GM20000 (cell line): ENCODE data around the gene MRPL42.

Source experiments
- DNase-seq: peaks from one replicate; pipeline ENCODE4 v3.0.0; 2012; ENCODE audit warnings: low spot score
- TF ChIP-seq, protein P1 (sequence below): IDR thresholded peaks from 2 replicates; pipeline ENCODE4 v1.5.1; 2012; ENCODE audit warnings: mild to moderate bottlenecking, control low read depth; ENCODE audit errors: extremely low read depth, missing control alignments

Gene MRPL42

DNA sequence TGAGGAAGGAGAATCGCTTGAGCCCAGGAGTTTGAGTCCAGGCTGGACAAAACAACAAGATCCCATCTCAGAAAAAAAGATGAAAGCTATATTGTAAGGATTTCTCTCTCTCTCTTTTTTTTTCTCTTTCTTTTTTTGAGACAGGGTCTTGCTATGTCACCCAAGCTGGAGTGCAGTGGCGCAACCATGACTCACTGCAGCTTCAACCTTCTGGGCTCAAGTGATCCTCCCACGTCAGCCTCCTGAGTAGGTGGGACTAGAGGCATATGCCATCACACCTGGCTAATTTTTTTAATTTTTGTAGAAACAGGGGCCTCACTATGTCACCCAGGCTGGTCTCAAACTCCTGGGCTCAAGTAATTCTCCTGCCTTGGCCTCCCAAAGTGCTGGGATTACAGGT, 5.8 kb upstream of the MRPL42 start:
- TF ChIP-seq, protein P1, sequence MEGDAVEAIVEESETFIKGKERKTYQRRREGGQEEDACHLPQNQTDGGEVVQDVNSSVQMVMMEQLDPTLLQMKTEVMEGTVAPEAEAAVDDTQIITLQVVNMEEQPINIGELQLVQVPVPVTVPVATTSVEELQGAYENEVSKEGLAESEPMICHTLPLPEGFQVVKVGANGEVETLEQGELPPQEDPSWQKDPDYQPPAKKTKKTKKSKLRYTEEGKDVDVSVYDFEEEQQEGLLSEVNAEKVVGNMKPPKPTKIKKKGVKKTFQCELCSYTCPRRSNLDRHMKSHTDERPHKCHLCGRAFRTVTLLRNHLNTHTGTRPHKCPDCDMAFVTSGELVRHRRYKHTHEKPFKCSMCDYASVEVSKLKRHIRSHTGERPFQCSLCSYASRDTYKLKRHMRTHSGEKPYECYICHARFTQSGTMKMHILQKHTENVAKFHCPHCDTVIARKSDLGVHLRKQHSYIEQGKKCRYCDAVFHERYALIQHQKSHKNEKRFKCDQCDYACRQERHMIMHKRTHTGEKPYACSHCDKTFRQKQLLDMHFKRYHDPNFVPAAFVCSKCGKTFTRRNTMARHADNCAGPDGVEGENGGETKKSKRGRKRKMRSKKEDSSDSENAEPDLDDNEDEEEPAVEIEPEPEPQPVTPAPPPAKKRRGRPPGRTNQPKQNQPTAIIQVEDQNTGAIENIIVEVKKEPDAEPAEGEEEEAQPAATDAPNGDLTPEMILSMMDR: no peak
- DNase-seq: no peak

DNA sequence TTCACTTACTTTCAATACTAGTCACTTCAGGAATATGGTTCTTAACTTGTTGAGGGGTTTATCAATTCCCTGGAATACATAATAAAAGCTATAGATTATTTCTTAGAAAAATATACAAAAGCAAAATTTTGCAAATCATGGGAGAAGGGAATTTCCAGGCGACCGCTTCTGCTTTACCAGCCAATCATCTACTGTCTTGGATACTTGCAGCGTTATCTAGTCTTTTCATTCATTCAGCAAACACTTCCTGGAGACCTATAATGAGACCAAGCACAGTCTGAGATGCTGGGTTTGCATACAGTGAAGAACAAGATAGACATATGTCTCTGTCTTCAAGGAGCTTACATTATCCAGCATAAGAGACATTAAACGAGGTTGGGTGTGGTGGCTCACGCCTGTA, 1.5 kb upstream of the MRPL42 start:
- DNase-seq: no peak
- TF ChIP-seq, protein P1: no peak

DNA sequence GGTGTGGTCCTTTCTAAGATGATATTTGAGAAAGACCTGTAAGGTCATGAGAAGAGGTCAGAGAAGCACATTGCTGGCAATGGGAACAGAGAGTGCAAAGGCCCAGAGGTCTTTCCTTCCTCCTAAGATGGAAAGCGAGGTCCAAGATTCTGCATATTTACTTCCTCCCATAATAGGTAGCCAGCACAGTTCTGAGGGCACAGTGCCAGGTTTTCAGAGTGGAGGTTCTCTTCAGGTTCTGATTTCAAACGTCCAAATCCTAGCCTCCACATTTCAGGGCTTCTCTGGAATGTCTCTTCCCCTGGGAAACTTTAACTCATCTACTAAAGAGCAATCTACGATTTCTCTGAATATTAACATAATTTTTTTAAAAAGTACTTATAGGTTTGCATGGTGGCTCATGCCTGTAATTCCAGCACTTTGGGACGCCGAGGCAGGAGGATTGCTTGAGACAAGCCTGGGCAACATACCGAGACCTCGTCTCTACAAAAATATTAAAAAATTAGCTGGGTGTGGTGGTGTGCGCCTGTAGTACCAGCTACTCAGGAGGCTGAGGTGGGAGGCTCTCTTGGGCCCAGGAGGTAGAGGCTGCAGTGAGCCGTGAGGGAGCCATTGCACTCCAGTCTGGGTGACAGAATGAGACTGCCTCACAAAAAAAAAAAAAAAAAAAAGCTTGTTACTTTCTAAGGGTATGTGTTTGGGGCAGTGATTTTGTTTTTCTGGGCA, 526 bp upstream of the MRPL42 start:
- TF ChIP-seq, protein P1: no peak
- DNase-seq: no peak

DNA sequence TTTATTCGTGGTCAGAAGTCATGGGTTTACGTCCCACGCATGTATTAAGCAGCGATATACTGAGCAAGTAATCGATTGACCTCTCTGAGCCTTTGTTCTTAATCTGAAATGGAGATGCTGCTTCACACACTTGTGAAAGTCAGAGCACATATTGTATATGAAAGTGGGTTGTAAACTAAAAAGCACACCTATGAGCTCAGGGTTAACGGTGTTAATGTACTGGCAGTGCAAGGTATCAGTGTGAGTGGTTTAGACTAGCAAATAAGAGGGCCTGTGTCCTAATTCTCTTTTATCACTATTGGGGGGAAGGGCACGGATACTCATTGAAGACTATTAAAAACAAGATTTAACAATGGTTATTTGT, 676 bp downstream of the MRPL42 start:
- no peak for DNase-seq
- TF ChIP-seq, protein P1: no peak

DNA sequence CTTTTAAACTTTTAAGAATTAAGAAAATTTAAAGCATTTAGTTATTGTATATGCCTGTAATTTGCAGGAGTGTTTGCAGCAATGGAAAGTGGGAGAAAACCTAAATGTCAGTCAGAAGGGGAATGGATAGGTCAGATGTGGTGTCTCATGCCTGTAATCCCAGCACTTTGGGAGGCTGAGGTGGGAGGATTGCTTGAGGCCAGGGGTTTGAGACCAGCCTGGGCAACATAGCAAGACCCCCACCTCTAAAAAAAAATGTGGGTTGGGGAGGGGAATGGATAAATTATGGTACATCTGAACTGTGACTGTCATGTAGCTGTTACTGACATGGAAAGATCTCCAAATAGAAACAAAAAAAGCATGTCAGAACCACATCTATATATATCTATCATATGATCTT, 2.1 kb downstream of the MRPL42 start:
- no peak for DNase-seq
- TF ChIP-seq, protein P1: no peak

DNA sequence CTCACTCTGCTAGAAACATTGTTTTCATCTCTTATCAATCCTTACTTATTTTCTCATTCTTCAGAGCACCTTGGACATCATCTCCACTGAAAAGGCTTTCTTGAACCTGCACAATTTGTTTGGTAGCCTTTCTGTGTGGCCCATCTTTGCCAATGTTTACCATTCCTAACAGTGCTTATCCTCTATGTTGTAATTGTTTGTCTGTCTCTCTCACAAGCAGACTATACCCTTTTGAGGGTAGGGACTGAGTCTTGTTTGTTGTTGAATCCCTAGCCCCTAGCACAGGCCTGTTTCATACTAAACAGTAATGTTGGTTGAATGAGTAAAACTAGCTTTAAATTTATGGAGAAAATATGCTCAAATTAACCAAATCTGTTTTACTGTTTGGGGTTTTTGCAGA, 9.2 kb downstream of the MRPL42 start:
- TF ChIP-seq, protein P1: no peak
- no peak for DNase-seq

DNA sequence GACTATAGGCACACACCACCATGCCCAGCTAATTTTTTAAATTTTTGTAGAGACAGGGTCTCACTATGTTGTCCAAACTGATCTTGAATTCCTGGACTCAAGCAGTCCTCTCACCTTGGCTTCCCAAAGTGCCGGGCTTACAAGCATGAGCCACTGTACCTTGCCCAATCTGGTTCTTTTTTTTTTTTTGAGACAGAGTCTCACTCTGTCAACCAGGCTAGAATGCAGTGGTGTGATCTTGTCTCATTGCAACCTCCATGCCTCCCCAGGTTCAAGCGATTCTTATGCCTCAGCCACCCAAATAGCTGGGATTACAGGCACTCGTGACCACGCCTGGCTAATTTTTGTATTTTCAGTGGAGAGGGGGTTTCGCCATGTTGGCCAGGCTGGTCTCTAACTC, 15.4 kb downstream of the MRPL42 start:
- TF ChIP-seq, protein P1: no peak
- DNase-seq: no peak
